H1 (cell line): Measurements from ENCODE around the gene RAD51B. TPM values are rescaled to one million over a fixed set of nuclear protein-coding genes. Genes with fewer than 3 reads are reported as not detected.

Source experiments
- CTCF ChIA-PET: fragments of 300-600 bp; sonication (Branson Sonifier 250); formaldehyde crosslinking; loops from one replicate; lab custom pipeline; 2021; ENCODE audit not compliant: partially characterized antibody; lab: Charles Lee
- POLR2A ChIA-PET: fragments of 300-600 bp; sonication (Branson Sonifier 250); formaldehyde crosslinking; loops from one replicate; lab custom pipeline; 2021; ENCODE audit warnings: inconsistent platforms; ENCODE audit not compliant: partially characterized antibody; lab: Charles Lee
- DNase-seq, 2 experiments: peaks; one replicate each; pipeline versions ENCODE4 v3.0.0 to v3.0.0-alpha.2; 2010 to 2022; ENCODE audit warnings: low spot score in 2 of 2, low read depth in 1 of 2, mixed read lengths in 1 of 2
- FAIRE-seq: peaks from 2 replicates; lab custom pipeline; 2011; peaks lifted over from hg19 to GRCh38; lab: Jason Lieb, UNC
- H2AFZ ChIP-seq: 2 replicates; pipeline ENCODE4 v1.8.1; 2012; ENCODE audit warnings: low read length, inconsistent platforms
- H2AK5ac ChIP-seq: 2 replicates; pipeline ENCODE4 v1.6.1; 2013; ENCODE audit warnings: low read depth, low read length
- H2BK120ac ChIP-seq: replicated peaks from 2 replicates; pipeline ENCODE3; 2013; ENCODE audit warnings: low read depth, low read length, inconsistent platforms
- H2BK12ac ChIP-seq: 2 replicates; pipeline ENCODE4 v1.6.1; 2013; ENCODE audit warnings: low read depth, low read length
- H2BK15ac ChIP-seq: 2 replicates; pipeline ENCODE4 v1.6.1; 2013; ENCODE audit warnings: low read length
- H2BK20ac ChIP-seq: 2 replicates; pipeline ENCODE4 v1.6.1; 2013; ENCODE audit warnings: low read length
- H2BK5ac ChIP-seq: 2 replicates; pipeline ENCODE4 v1.6.1; 2013; ENCODE audit warnings: low read depth, low read length
- H3K14ac ChIP-seq: 2 replicates; pipeline ENCODE4 v1.6.1; 2013; ENCODE audit warnings: inconsistent platforms; ENCODE audit not compliant: insufficient read length
- H3K18ac ChIP-seq: 2 replicates; pipeline ENCODE4 v1.6.1; 2013; ENCODE audit warnings: low read length; ENCODE audit errors: extremely low read depth
- H3K23ac ChIP-seq: 2 replicates; pipeline ENCODE4 v1.6.1; 2013; ENCODE audit warnings: inconsistent platforms; ENCODE audit not compliant: insufficient read length
- H3K23me2 ChIP-seq: 2 replicates; pipeline ENCODE4 v1.6.1; 2013; ENCODE audit warnings: low read depth, low read length
- H3K27ac ChIP-seq: 2 replicates; pipeline ENCODE4 v1.6.1; 2011; ENCODE audit warnings: low read depth, low read length, inconsistent platforms
- H3K27me3 ChIP-seq, 4 experiments: replicated peaks in 1 of 4; 1 replicate in 1 of 4; 2 replicates in 3 of 4; pipeline versions ENCODE4 v1.6.1 to v1.8.1; 2011 to 2013; ENCODE audit warnings: low read length in 3 of 4, mild to moderate bottlenecking in 3 of 4, inconsistent platforms in 2 of 4, mixed read lengths in 2 of 4, moderate library complexity in 1 of 4; ENCODE audit not compliant: control insufficient read depth in 3 of 4, insufficient read depth in 3 of 4; ENCODE audit errors: extremely low read depth in 1 of 4
- H3K36me3 ChIP-seq, 4 experiments: 2 replicates each; pipeline versions ENCODE4 v1.6.1 to v1.8.1; 2011 to 2013; ENCODE audit warnings: mild to moderate bottlenecking in 4 of 4, low read length in 3 of 4, moderate library complexity in 2 of 4, control low read depth in 1 of 4, inconsistent platforms in 1 of 4; ENCODE audit not compliant: insufficient read depth in 4 of 4, control insufficient read depth in 2 of 4
- H3K4ac ChIP-seq: replicated peaks from 2 replicates; pipeline ENCODE3; 2013; ENCODE audit warnings: low read length, low read depth, mixed read lengths, inconsistent platforms; ENCODE audit not compliant: insufficient read length
- H3K4me1 ChIP-seq, 4 experiments: replicated peaks in 1 of 4; 1 replicate in 1 of 4; 2 replicates in 3 of 4; pipeline versions ENCODE4 v1.6.1 to v1.8.1; 2011 to 2013; ENCODE audit warnings: low read length in 3 of 4, inconsistent platforms in 2 of 4, mixed read lengths in 1 of 4; ENCODE audit not compliant: insufficient read depth in 4 of 4, control insufficient read depth in 3 of 4
- H3K4me2 ChIP-seq, 2 experiments: 2 replicates each; pipeline versions ENCODE4 v1.6.1 to v1.8.1; 2011 to 2013; ENCODE audit warnings: low read depth in 2 of 2, low read length in 2 of 2, control low read depth in 1 of 2, inconsistent platforms in 1 of 2, mild to moderate bottlenecking in 1 of 2; ENCODE audit not compliant: insufficient read depth in 1 of 2
- H3K4me3 ChIP-seq, 4 experiments: fragments of 200-600, 300-600 bp in 1 of 4; sonication (generic), shearing (Covaris generic), sonication (Bioruptor Twin) in 1 of 4; 2 replicates each; pipeline versions ENCODE4 v1.5.1 to v1.8.1; 2011 to 2016; ENCODE audit warnings: low read length in 4 of 4, low read depth in 3 of 4, control low read depth in 2 of 4, inconsistent platforms in 2 of 4, mild to moderate bottlenecking in 2 of 4, mixed read lengths in 1 of 4, moderate library complexity in 1 of 4; ENCODE audit not compliant: insufficient read depth in 2 of 4; ENCODE audit errors: extremely low read depth in 1 of 4
- H3K56ac ChIP-seq: replicated peaks from 2 replicates; pipeline ENCODE3; 2013; ENCODE audit warnings: low read depth, mild to moderate bottlenecking, mixed read lengths, low read length, inconsistent platforms; ENCODE audit not compliant: insufficient read length
- H3K79me1 ChIP-seq: 2 replicates; pipeline ENCODE4 v1.6.1; 2013; ENCODE audit warnings: low read depth, low read length, control low read depth
- H3K79me2 ChIP-seq, 2 experiments: 2 replicates each; pipeline versions ENCODE4 v1.6.1 to v1.8.1; 2012 to 2013; ENCODE audit warnings: low read length in 2 of 2, mild to moderate bottlenecking in 2 of 2, inconsistent platforms in 1 of 2; ENCODE audit not compliant: insufficient read depth in 2 of 2, control insufficient read depth in 1 of 2
- H3K9ac ChIP-seq, 4 experiments: replicated peaks in 1 of 4; 1 replicate in 1 of 4; 2 replicates in 3 of 4; pipeline versions ENCODE4 v1.6.1 to v1.8.1; 2011 to 2013; ENCODE audit warnings: low read depth in 3 of 4, low read length in 3 of 4, control low read depth in 2 of 4, mild to moderate bottlenecking in 2 of 4, moderate library complexity in 2 of 4, inconsistent platforms in 1 of 4; ENCODE audit errors: extremely low read depth in 1 of 4
- H3K9me3 ChIP-seq, 2 experiments: 2 replicates each; pipeline versions ENCODE4 v1.6.1 to v1.8.1; 2012 to 2013; ENCODE audit warnings: mild to moderate bottlenecking in 2 of 2, moderate library complexity in 2 of 2, control low read depth in 1 of 2, inconsistent platforms in 1 of 2, low read depth in 1 of 2, low read length in 1 of 2, mixed read lengths in 1 of 2; ENCODE audit not compliant: insufficient read depth in 2 of 2
- H4K20me1 ChIP-seq, 2 experiments: replicated peaks in 1 of 2; 2 replicates each; pipeline versions ENCODE3 to v1.8.1; 2011 to 2013; ENCODE audit warnings: inconsistent platforms in 2 of 2, low read length in 2 of 2, mild to moderate bottlenecking in 1 of 2; ENCODE audit not compliant: insufficient read depth in 2 of 2, control insufficient read depth in 1 of 2
- H4K5ac ChIP-seq: 2 replicates; pipeline ENCODE4 v1.6.1; 2013; ENCODE audit warnings: low read length, low read depth, mixed read lengths, inconsistent platforms; ENCODE audit not compliant: insufficient read length
- H4K8ac ChIP-seq: 2 replicates; pipeline ENCODE4 v1.8.0; 2013; ENCODE audit warnings: mild to moderate bottlenecking, moderate library complexity, low read length, inconsistent platforms; ENCODE audit not compliant: insufficient read depth; ENCODE audit errors: extremely low read depth
- H4K91ac ChIP-seq: replicated peaks from 2 replicates; pipeline ENCODE3; 2013; ENCODE audit warnings: low read length, mixed read lengths, inconsistent platforms; ENCODE audit not compliant: insufficient read length
- ASH2L ChIP-seq: fragments of 200-600, 300-600 bp; sonication (generic); IDR thresholded peaks from one replicate; pipeline ENCODE4 v1.7.1; 2017; ENCODE audit warnings: low read length
- CEBPB ChIP-seq: IDR thresholded peaks from 2 replicates; pipeline ENCODE4 v1.6.1; 2012; ENCODE audit warnings: low read depth, low read length
- CHD1 ChIP-seq: IDR thresholded peaks from 2 replicates; pipeline ENCODE4 v1.6.1; 2012; ENCODE audit warnings: low read depth, low read length, improper control_type of control experiment
- E2F6 ChIP-seq: IDR thresholded peaks from 2 replicates; pipeline ENCODE4 v1.6.1; 2012; ENCODE audit warnings: inconsistent platforms
- EP300 ChIP-seq, 2 experiments: IDR thresholded peaks; 1 replicate in 1 of 2; 2 replicates in 1 of 2; pipeline ENCODE4 v1.6.1; 2011 to 2012; ENCODE audit warnings: low read depth in 2 of 2, low read length in 2 of 2, mild to moderate bottlenecking in 2 of 2, borderline replicate concordance in 1 of 2, inconsistent platforms in 1 of 2, moderate library complexity in 1 of 2
- HDAC2 ChIP-seq, 2 experiments: fragments of 300-600 bp in 1 of 2; sonication (generic) in 1 of 2; IDR thresholded peaks; 2 replicates each; pipeline ENCODE4 v1.6.1; 2011 to 2012; ENCODE audit warnings: low read depth in 2 of 2, low read length in 2 of 2, mild to moderate bottlenecking in 2 of 2, moderate library complexity in 2 of 2, borderline replicate concordance in 1 of 2, inconsistent platforms in 1 of 2
- KDM4A ChIP-seq: IDR thresholded peaks from one replicate; pipeline ENCODE4 v1.7.1; 2012; ENCODE audit warnings: low read depth, mild to moderate bottlenecking, moderate library complexity, low read length, inconsistent platforms; ENCODE audit not compliant: severe bottlenecking
- KDM5A ChIP-seq: fragments of 200-600 bp; IDR thresholded peaks from 2 replicates; pipeline ENCODE4 v1.7.1; 2012; ENCODE audit warnings: mild to moderate bottlenecking, low read length, inconsistent platforms, mixed read lengths
- MAX ChIP-seq: IDR thresholded peaks from 2 replicates; pipeline ENCODE4 v1.6.1; 2012; ENCODE audit warnings: inconsistent platforms
- POLR2AphosphoS5 ChIP-seq: IDR thresholded peaks from 2 replicates; pipeline ENCODE4 v1.6.1; 2011; ENCODE audit warnings: low read depth, low read length
- TAF1 ChIP-seq: IDR thresholded peaks from 2 replicates; pipeline ENCODE4 v1.6.1; 2011; ENCODE audit warnings: mild to moderate bottlenecking, low read depth, low read length
- TAF7 ChIP-seq: optimal IDR thresholded peaks from 2 replicates; pipeline ENCODE3; 2011; ENCODE audit warnings: low read depth, mild to moderate bottlenecking, inconsistent platforms, low read length, moderate library complexity, borderline replicate concordance
- WGBS, 2 experiments: shearing (Covaris generic) in 1 of 2; methylation state at CpG; one replicate each; pipeline versions ENCODE4 v1.1.6 to v1.1.7; 2013 to 2015; ENCODE audit warnings: low lambda C conversion rate in 2 of 2, mixed read lengths in 2 of 2, inconsistent platforms in 1 of 2, low coverage in 1 of 2, missing lambda C conversion rate in 1 of 2; ENCODE audit not compliant: insufficient replicate concordance in 2 of 2, insufficient coverage in 1 of 2, insufficient read length in 1 of 2; ENCODE audit errors: extremely low coverage in 1 of 2, missing lambda C conversion rate in 1 of 2; 5-methylcytosine and 5-hydroxymethylcytosine counted together
- polyA plus RNA-seq, 7 experiments: library from polyadenylated mRNA; depleted of rRNA in 3 of 7; stranded (reverse) in 5 of 7; unstranded in 2 of 7; fragments of >200 nt in 5 of 7; fragments of 200-250 nt in 2 of 7; gene quantifications; 1 replicate in 5 of 7; 2 replicates in 1 of 7; 4 replicates in 1 of 7; pipeline versions ENCODE4 v1.2.1 to v1.2.3, GENCODE V29; 2011 to 2013; ENCODE audit warnings: missing spikeins in 2 of 7, mixed read lengths in 2 of 7
- total RNA-seq: library from RNA; stranded (reverse); fragmentation: NEBNext Ultra II Directional; extraction: Animal tissue kit (Norgen Biotek cat#: 25700); gene quantifications from 2 replicates; pipeline ENCODE4 v1.2.1, GENCODE V29; 2021

RAD51B gene
- total and polyA plus RNA-seq, 2 of the 8 experiments (the other 6 are each of a cell fraction or from before 2014, with no cell fraction given), result 3.9 to 14.9 TPM

GRCh38 chr14:68446243-68447040, 626.9 kb downstream of the RAD51B start:
- ChIA-PET CTCF (interaction anchor here (1.0 kb wide), 2 partner anchors 124 to 199 kb away, joined by 3 to 4 read pairs; no protein-coding TSS in a partner anchor), POLR2A (no interaction called here)
- Histone ChIP-seq H3K4me1 (peaks cover 0 to 11% (median 9%) of the 10 kb centered on the region in 4 experiments; a peak in 5 of 7 replicates), H2BK5ac (no peak overlapping the region), H3K18ac (no peak overlapping the region), H3K79me1 (no peaks in the 10 kb centered on the region), H2BK20ac (no peak overlapping the region), H3K23ac (no peak overlapping the region), H3K79me2 (no peaks in the 10 kb centered on the region), H4K8ac (no peak overlapping the region), H3K4me2 (no peak overlapping the region), H4K20me1 (no peaks in the 10 kb centered on the region), H3K23me2 (no peaks in the 10 kb centered on the region), H2BK12ac (no peak overlapping the region), H3K4me3 (no peak overlapping the region), H2AK5ac (no peak overlapping the region), H3K9ac (no peak overlapping the region), H3K4ac (no peak overlapping the region), H3K27ac (no peak overlapping the region), H2BK15ac (no peak overlapping the region), H3K14ac (no peak overlapping the region), H2BK120ac (no peak overlapping the region), H2AFZ (no peak overlapping the region), H3K9me3 (no peaks in the 10 kb centered on the region), H4K91ac (no peak overlapping the region), H3K27me3 (no peaks in the 10 kb centered on the region), H3K56ac (no peak overlapping the region), H3K36me3 (no peaks in the 10 kb centered on the region), H4K5ac (no peak overlapping the region)
- FAIRE-seq, result no peak
- DNase-seq, result no peak
- WGBS, 2 experiments, result 96% methylated on average over 7 of the region's 7 CpGs; no CpG with 5 or more reads in 1 of the 2 experiments
- TF ChIP-seq EP300 (IDR thresholded peaks at IDR 0.05; ENCODE audit: borderline replicate concordance in 1 of 2, low read depth in 2 of 2, low read length in 2 of 2) (no peak), TAF7 (no peak), CEBPB (no peak), HDAC2 (IDR thresholded peaks at IDR 0.05; ENCODE audit: borderline replicate concordance in 1 of 2, low read depth in 2 of 2, low read length in 2 of 2) (no peak), ASH2L (no peak), KDM5A (no peak), MAX (no peak), POLR2AphosphoS5 (no peak), KDM4A (no peak), E2F6 (no peak), CHD1 (no peak), TAF1 (no peak)
